ENCODE data around the gene TSHZ2.

Gene TSHZ2

DNA sequence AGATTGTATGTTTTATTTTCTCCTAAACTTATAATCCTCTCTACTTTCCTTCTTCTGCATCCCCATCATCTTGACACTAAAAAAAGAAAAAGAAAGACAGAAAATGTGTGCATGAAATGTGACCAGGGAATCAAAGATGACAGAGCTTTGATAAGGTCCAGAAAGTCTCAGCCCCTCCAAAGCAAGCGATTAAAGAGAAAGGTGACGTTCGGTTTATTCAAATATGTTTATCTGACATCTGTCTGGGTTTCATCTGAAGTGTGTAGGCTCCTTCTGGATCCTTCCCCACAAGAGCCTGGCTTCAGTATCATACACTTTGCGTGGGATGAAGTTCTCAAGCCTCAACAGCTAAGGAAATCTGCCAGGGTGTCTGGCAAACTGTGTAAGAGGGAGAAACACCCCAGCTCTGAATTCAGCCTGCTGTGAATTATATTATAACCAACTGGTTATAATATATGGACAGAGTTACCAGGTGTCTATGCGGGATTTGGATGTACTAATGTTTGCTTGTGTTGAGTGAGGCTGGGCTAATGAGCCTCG lies 358.5 kb downstream of the TSHZ2 start:
- no peak for DNase-seq

DNA sequence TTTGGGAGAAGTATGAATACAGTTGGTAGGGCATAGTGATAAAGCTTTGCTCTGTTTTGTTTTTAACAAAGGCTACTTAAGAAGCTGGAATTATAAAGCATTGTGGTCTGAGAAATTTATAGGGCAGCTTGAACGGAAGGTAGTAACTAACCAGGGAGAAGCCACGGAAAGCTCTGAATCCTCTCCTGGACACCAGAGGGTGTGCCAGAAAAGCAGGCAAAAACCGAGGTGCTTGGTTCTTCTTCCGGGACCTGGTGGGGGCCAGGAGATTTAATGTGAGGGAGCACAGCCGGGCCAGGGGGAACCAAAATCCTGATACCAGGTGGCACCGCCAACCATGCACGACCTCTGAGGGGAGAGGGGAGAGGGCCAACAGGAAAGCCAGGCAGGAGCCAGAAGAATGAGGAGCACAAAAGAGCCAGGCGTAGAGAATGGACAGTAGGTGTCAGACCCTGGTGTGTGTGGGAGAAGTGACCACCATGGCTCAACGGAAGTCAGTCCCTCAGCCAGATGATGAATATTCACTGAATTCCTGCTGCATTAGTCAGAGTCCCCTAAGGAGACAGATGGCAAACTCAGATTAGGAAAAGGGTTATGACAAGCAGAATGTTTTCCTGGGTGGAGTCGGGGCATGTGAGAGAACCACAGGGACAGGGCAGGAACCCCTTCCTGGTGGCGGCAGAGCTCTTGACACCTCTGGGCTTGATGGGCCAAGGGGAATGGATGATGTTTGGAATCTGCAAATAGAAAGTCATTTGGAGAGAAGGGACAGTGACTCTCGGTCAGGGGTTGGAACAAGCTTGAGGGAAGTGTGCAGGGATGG lies 359.2 kb downstream of the TSHZ2 start:
- no peak for DNase-seq

DNA sequence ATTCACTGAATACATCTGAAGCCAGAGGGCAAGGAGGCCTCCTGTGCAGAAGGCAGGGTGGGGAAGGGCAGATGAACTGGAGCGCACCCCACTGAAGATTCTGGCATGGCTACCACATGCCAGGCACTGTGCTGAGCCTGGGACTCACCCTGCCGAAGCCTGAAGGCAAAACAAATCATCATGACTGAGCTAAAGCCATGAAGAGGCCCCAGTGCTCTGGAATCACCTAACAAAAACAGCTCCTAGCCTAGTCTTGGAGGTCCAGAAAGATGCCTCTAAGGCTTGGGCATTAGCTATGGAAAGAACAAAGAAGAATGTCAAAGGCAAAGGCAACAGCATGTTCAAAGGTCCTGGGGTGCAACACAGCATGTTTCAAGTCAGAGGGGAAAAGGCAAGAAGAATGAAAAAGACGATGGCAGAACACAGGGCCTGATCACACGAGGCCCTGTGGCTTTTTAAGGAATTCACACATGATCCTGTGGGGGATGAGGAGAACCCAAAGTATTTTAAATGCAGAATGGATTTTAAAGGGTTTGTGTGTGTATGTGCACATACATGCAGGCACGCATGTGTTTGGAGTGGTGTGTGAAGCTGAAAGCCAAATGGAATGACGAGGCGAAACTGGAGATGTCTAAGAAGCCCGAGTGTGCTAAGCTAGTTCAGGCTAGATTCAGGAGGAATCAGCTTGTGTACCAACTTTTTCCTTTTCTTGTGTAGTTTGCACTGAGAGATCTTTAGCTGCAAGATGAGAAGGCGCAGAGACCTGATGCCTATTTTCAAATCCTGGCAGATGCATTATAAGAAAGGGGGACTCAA lies 360.1 kb downstream of the TSHZ2 start:
- DNase-seq, result no peak

- no peak for DNase-seq
These were observed 362.7 kb downstream of the TSHZ2 start for GRCh38 chr20:53334861-53335260.

DNA sequence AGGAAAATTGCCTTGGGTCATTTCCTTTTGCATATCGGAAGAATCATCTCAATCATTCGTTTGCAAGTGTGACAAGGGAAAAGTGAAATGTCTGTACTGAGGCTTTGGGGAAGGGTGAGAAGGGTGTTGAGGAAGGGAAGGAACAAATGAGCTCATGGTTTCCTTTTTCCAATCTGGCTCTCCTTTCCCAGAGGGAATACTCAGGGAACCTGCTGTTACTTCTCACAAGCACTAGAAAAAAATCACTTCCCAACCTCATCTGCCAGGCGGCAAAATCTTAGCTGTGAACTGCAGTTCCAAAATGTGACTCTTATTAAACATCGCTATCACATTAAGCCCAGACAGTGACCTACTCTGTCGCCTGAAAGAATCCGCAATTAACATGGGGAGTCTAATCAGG lies 363.4 kb downstream of the TSHZ2 start:
- no peak for DNase-seq

DNA sequence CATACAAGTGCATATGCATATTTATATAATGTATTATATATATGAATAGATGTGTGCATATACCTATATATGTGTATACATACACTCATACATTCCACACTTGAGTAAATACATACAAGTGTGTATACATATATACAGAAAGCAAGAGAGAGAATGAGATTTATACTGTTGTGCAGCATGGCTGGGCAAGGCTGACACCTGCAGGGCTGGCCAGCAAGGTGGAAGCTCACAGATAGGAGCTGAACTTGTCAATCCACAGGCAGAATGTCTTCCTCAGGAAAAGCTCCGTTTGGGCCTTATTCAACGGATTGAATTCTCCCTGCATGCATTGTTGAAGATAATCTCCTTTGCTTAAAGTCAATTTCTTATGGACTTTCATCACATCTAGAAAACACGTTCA lies 364.7 kb downstream of the TSHZ2 start:
- no peak for DNase-seq

DNA sequence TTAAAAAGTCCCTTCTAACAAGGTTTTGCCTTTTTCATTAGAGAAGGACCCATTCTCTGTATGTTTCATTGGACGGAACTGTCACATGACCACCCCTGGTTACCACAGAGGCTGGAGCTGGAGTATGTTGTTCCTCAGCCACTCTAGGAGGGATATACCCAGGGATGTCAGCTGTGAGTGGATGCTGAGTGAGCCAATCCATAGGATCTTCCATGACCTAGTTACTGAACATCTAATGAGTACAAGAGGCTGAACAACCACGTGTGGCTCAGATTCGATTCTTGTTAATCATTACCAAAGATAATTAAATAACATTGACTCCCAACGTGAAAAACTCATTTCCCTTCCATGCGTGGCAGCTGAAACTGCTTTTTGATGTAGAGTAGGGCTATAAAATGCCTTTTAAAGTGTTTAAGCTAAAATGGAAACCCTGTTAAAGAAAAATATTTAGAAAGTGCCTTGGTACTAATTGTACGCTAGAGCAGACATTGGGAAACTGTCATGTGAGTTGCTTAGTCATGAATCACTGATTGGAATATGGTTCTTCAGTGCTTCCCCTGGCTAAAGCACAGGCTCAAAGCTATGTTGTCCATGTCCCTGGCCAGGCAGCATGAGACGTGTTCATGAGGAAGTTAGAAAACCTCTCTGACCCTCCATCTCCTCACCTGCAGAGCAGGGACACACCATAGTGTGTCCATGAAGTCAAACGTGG lies 365.4 kb downstream of the TSHZ2 start:
- no peak for DNase-seq

DNA sequence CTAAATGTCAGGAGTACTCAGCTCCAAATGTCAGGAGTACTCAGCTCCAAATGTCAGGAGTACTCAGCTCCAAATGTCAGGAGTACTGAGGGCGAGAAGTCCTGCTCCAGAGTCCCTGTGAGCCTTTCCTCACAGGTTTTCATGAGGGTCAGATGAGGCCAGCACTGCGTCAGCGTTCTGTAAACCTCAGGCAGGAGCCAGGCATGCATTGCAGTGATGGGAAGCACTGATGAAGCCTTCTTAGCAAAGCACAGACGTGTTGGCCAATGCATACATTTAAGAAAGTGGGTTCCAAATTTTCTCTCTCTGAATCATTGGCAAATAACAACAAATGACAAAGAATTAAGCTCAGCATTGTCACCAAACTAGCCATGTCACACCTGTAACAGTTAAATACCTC lies 366.6 kb downstream of the TSHZ2 start:
- DNase-seq, result no peak

GRCh38 chr20:53342429-53342828 lies 370.3 kb downstream of the TSHZ2 start:
- no peak for DNase-seq

GRCh38 chr20:53343448-53343847 lies 371.3 kb downstream of the TSHZ2 start:
- DNase-seq, result peak; percentile 26

- DNase-seq, result no peak
These were observed 372.7 kb downstream of the TSHZ2 start for GRCh38 chr20:53344891-53345290.

- no peak for DNase-seq
These were observed 373.6 kb downstream of the TSHZ2 start for GRCh38 chr20:53345536-53346334.

GRCh38 chr20:53346335-53346648 lies 374.1 kb downstream of the TSHZ2 start:
- no peak for DNase-seq

GRCh38 chr20:53349730-53350129 lies 377.6 kb downstream of the TSHZ2 start:
- no peak for DNase-seq

- DNase-seq, result no peak
These were observed 380.7 kb downstream of the TSHZ2 start for GRCh38 chr20:53352727-53353440.

DNA sequence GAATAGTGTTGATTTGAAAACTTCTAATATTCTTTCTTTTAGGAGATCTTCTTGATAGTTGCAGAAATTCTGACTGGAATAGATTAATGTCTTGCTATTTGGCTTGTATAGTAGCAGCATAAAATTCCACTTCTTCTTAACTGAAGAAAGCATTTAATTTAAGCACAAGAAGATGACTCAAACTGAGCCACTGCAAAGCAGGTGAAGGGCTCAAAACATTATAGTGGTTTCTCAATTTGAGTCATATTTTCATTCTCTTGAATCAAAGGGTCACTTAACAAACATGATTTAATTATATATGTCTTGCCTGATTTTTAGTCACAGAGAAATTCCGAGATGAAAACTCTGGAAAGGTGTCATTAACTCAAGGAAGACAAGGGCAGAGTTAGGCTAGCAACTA lies 382.2 kb downstream of the TSHZ2 start:
- no peak for DNase-seq

GRCh38 chr20:53355790-53356189 lies 383.6 kb downstream of the TSHZ2 start:
- no peak for DNase-seq

GRCh38 chr20:53359425-53359824 lies 387.3 kb downstream of the TSHZ2 start:
- DNase-seq, result no peak

DNA sequence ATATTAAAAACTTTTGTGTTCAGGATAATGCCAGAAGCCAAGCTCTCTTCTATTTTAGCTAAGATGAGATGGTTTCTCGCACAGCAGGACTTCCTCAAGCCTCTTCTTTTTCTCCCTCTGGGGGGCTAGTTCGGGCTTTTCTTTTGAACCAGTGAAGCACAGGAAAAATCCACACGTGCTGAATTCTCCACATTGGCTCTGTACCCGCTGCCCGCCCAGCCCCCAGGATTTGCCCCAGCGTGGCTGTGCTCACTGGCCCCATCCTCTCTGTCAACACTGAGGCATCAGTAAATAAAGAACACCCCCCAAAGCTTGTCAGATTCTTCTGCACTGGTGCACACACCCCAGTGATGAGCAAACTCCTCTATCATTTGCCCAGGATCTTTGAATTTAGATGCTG lies 388.7 kb downstream of the TSHZ2 start:
- DNase-seq, result no peak

DNA sequence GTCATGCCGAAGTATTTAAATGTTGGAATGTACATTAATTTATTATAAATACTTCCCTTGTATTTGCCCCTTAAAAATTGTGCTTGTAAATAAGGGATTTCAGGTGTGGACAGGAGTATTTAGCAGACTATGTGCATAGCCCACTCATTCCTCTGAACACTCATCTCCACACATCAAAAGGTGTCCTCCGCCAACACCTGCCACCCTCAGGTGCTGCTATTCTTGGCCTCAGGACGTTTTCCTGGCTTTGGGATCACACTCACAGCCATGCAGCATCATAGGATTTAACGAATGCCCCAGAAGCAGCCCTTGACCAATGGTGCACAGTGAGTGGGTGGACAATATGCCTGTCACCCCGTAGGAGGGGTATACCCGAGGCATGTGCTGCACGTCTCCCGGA lies 390.6 kb downstream of the TSHZ2 start:
- DNase-seq, result no peak

DNA sequence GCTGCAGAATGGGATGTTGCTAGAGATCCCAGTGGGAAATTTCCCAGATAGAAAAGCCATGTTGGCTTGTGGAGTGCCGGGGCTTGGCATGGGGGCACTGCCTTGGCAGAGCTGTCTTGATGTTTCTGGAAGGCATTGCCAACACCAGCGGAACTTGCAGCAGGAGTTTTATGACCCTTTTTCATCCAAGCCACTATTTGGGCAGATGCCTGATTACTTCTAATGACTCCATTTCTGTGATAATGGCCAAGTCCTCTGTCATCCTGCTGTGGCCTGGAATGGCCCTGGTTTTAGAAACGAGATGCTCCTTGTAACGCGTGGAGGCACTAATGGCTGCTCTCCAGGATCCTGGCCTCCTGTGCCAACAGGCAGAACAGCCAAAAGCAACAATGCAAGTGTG lies 392.5 kb downstream of the TSHZ2 start:
- no peak for DNase-seq

- DNase-seq, result no peak
These were observed 392.9 kb downstream of the TSHZ2 start for GRCh38 chr20:53365076-53365475.

Measured in NCI-H2081 treated with DMSO at 0.1 percent for 48 hours (cell line).